Measurements from ENCODE around the gene USP17L21.
A peak's percentile ranks its signal among the peaks of the same experiment; 100 is the strongest.
"Not testable (repeated sequence)": the region's sequence is repeated elsewhere in the genome, so short reads cannot be mapped to it uniquely, and the experiment has no call there.

The USP17L21 gene

GRCh38 chr4:9262572-9262971, at the start of gene USP17L21:
Gene USP17L21 (plus strand): TSS chr4:9262872. CDS start chr4:9262872, 0 bp downstream.
- DNase-seq (ENCODE audit: low read depth) = not testable (repeated sequence)

- not testable (repeated sequence) for DNase-seq (ENCODE audit: low read depth)
Observed at GRCh38 chr4:9214701-9215100, 48.0 kb upstream of the USP17L21 start.

GRCh38 chr4:9215105-9215504, 47.6 kb upstream of the USP17L21 start, which contains the start of gene USP17L11:
Gene USP17L11 (plus strand): TSS chr4:9215405. CDS start chr4:9215405, 0 bp downstream.
- not testable (repeated sequence) for DNase-seq (ENCODE audit: low read depth)

GRCh38 chr4:9219852-9220251, 42.8 kb upstream of the USP17L21 start, which contains the start of gene USP17L12:
Gene USP17L12 (plus strand): TSS chr4:9220152. CDS start chr4:9220152, 0 bp downstream.
- not testable (repeated sequence) for DNase-seq (ENCODE audit: low read depth)

GRCh38 chr4:9224596-9224995, 38.1 kb upstream of the USP17L21 start, which contains the start of gene USP17L13:
Gene USP17L13 (plus strand): TSS chr4:9224896. CDS start chr4:9224896, 0 bp downstream.
- DNase-seq (ENCODE audit: low read depth) = not testable (repeated sequence)

GRCh38 chr4:9230249-9230648, 32.4 kb upstream of the USP17L21 start:
- DNase-seq (ENCODE audit: low read depth) = not testable (repeated sequence)

- DNase-seq (ENCODE audit: low read depth) = not testable (repeated sequence)
Observed at GRCh38 chr4:9234085-9234484, 28.6 kb upstream of the USP17L21 start, which contains the start of gene USP17L15. Gene USP17L15 (plus strand): TSS chr4:9234385. CDS start chr4:9234385, 0 bp downstream.

- not testable (repeated sequence) for DNase-seq (ENCODE audit: low read depth)
Observed at GRCh38 chr4:9238461-9238860, 24.2 kb upstream of the USP17L21 start.

GRCh38 chr4:9243579-9243978, 19.1 kb upstream of the USP17L21 start, which contains the start of gene USP17L17:
Gene USP17L17 (plus strand): TSS chr4:9243879. CDS start chr4:9243879, 0 bp downstream.
- DNase-seq (ENCODE audit: low read depth) = not testable (repeated sequence)

GRCh38 chr4:9247953-9248680, 14.6 kb upstream of the USP17L21 start, which contains the start of gene USP17L18:
Gene USP17L18 (plus strand): TSS chr4:9248630. CDS start chr4:9248630, 0 bp downstream.
- peak; percentile 0 for DNase-seq (ENCODE audit: low read depth)

GRCh38 chr4:9253078-9253477, 9.6 kb upstream of the USP17L21 start, which contains the start of gene USP17L19:
Gene USP17L19 (plus strand): TSS chr4:9253378. CDS start chr4:9253378, 0 bp downstream.
- DNase-seq (ENCODE audit: low read depth) = not testable (repeated sequence)

- DNase-seq (ENCODE audit: low read depth) = not testable (repeated sequence)
Observed at GRCh38 chr4:9257824-9258223, 4.8 kb upstream of the USP17L21 start, which contains the start of gene USP17L20. Gene USP17L20 (plus strand): TSS chr4:9258124. CDS start chr4:9258124, 0 bp downstream.

GRCh38 chr4:9267319-9267718, 4.6 kb downstream of the USP17L21 start, which contains the start of gene USP17L22:
Gene USP17L22 (plus strand): TSS chr4:9267619. CDS start chr4:9267619, 0 bp downstream.
- not testable (repeated sequence) for DNase-seq (ENCODE audit: low read depth)

GRCh38 chr4:9271719-9272118, 9.0 kb downstream of the USP17L21 start:
- DNase-seq (ENCODE audit: low read depth) = not testable (repeated sequence)

Data from EH (cell line).